ENCODE data around the gene PRKCE.

The PRKCE gene

GRCh38 chr2:45781464-45781811 is 130.0 kb downstream of the PRKCE start:
- DNase-seq (ENCODE audit: low read depth) = no peak

- no peak for DNase-seq (ENCODE audit: low read depth)
Observed at GRCh38 chr2:45782436-45782835, 131.0 kb downstream of the PRKCE start.

DNA sequence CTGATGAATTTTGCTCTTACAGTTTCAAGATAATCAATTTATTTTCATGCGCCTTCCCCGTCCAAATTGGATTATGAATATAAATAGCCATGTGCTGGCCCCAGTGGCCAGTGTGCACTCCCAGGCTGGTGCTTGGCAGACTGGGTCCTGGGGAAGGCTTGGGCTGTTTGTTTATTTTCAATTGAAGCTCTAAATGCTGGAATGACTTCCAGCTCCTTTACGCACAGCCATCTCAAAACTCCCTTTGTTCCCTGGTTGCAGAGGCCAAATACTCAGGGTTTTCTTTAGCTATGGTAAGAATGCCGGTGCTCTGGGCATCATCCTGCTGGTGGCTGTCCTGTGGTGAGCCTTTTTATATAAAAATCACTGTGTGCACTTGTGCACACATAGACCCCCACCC is 131.5 kb downstream of the PRKCE start:
- DNase-seq (ENCODE audit: low read depth) = no peak

DNA sequence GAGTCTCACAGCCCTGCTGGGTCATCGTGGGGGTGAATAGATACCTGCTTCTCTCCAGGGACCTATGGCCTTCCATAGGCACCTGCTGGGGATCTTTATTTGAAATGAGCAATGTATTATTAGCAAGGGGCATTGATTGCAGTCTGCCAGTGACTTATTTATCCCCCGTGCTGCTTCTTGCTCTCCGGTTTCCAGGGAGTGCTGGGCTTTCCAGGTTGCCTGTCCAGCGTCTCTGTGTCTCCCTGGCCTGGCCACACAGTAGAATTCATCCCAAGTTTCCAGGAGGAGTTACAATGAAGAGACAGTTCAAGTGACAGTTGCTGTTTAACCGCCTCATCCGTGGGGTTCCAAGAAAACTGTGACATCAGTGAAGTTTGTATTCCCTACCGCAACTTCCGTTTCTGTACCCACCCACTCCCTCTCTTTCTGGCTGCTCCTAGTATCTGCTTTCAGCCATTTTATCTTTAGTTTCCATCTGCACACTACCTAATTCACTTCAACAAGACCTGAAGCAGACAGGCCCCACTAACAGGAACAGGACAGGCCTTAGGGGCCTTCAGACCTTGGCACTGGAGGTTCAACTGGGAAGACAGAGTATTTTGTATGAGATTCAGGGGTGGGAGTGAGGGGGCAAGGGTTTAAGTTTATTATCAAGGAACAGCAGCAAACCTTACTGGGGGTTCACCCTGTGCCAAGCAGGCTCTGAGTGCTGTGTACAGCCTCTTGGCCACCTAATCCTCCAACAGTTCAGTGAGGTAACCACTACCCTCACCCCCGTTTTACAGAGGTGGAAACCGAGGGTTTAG is 134.8 kb downstream of the PRKCE start:
- DNase-seq (ENCODE audit: low read depth) = no peak

GRCh38 chr2:45786836-45787357 is 135.4 kb downstream of the PRKCE start:
- no peak for DNase-seq (ENCODE audit: low read depth)

DNA sequence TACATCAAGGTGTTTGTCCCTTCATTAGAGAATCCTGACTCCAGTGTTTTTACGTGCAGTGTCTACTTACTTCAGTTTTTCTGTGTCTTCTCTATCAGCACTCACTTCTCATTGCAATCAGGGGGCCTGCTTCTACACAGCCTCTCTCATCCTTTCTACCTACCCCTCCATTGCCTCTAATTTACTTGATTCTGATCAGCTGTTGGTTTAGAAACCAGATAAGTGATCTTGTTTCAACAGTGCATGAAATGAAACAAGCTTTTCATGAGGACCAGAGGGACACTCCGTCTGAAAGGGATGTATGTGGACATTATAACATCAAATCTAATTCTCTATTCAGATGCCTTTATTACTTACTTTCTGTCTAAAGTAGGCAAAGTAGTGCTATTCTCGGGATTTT is 136.9 kb downstream of the PRKCE start:
- DNase-seq (ENCODE audit: low read depth) = no peak

- DNase-seq (ENCODE audit: low read depth) = no peak
Observed at GRCh38 chr2:45789317-45789716, 137.8 kb downstream of the PRKCE start.

DNA sequence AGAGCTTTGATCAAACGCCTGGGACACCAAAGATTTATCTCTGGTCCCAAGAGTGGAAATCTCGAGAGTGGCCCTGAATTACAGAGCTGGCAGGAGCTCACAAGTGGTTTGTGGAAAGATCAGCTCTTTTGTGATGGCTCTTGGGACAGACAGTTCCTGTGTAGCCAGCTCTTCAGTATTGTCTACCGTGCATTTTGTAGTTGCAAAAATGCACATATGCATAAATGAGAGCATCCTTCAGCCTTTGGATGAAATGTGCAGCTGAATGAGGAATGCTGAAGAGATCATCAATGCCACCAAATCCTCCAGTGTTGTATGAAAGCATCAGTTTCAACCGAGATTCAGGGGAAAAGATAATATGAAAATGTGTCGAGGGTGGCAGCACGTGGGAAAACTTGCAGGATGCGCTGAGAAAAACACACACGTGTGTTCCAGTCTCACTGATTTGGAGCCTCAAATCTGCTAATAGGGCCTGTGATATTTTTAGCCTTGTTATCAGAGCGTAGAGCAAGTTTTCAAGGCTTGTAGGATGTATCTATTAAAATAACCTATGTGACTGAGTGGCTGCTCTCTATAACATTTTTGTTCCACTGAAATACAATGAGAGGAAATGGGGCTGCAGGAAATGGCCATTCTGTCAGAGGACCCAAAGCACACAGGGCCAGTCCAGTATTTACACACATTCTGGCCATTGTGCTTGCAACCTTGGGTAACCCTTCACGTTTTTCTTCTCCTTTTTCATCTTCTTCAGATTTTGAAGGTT is 138.7 kb downstream of the PRKCE start:
- no peak for DNase-seq (ENCODE audit: low read depth)

DNA sequence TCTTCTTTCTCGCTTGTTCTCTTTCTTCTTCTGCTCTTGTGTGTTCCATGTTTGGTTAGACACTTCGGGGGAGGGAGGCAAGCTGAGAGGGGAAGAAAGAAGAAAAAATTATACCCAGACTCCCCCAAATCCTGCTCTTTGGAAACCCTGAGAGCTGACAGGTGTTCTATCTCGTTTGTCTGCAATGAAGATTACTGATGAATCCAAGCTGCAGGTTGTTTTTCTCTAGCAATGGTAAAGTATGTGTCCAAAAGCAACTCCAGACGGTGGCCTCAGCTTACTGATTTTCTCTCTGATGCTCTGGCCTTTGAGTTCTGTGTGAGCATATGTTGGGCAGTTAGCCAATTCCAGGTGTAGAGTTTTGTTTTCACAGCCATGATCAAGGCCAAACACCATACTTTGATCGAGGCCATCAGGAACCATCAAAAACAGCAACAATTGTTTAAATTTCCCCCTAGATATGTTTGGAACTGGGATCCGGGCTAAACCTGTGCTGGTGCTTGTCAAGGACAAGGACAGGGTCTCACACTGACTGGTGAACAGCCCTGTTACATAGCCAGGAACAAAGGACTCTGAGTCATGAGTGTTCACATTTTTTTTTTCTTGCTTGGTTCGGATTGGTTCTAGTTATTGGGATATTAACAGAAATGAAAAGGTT is 142.0 kb downstream of the PRKCE start:
- no peak for DNase-seq (ENCODE audit: low read depth)

DNA sequence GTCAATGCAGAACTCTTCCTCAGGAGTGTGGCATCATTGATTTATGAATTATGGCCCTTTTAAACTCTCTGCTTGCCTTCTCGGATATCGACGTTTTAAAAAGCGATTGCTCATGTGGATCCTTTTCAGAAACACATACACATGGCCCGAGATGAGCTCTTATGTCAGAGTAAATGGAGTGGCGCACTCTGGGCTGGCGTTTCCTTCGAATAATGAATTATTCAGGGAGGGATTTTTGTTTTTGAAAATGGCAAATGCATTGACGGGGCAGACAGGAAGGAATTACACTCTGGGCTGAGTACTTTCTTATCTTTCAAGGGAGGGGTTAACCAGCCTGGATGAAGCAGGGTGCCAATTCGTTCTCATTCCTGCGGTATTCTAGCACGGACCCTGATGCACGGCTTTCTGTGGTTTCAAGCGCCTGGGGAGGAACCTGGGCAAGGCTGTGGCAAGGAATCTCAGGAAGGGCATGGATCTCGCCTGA is 142.7 kb downstream of the PRKCE start:
- DNase-seq (ENCODE audit: low read depth) = peak; percentile 68

DNA sequence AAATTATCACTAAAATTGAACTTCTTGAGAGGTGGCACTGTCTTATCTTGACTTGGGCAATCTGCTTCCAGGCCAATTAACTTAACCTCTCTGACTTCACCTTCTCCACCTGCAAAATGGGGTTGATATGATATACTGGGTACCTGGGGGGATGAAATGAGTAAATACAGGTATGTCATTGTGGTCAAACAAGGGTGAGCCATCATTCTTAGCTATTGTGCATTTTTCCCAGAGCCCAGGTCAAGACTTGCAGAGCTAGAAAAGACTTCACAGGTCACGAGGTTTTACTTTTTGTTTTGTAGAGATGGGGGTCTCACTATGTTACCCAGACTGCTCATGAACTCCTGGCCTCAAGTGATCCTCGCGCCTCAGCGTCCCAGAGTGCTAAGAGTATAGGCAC is 145.0 kb downstream of the PRKCE start:
- DNase-seq (ENCODE audit: low read depth) = no peak

DNA sequence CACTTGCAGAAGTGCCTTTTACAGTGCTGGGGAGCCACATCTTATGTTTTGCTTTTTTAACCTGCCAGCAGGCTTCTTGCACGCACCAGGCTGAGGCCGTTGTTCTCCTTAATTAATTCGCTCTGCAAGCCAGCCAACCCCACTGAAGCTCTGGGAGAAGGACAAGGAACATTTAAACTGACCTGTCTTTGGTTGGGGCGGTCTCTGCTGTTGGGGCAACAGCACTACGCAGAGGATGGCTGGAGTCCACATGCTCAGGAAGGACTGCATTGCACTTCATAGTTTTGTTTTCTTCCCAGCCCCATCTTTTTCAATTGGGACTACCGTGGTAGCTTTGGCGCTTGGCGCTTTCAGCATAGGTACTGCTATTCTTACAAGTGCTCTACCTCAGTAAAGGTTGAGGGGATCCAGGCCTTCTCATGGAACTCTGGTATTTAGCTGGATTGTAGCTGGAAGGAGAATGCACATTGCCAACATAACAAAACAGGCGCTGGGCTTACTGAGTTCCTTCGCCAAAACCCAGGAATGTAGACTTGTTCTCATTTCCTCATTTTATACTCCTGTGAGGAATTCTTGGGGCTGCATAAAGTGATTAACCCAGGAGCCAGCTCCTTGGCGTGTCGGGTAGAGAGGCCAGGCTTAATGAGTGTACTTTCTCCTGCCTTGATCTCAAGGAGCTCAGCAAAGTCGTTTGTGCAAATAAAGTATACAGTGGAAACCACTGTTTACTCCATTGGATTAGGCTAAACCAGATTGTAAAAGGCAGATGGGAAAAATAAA is 146.2 kb downstream of the PRKCE start:
- no peak for DNase-seq (ENCODE audit: low read depth)

GRCh38 chr2:45799679-45800381 is 148.4 kb downstream of the PRKCE start:
- DNase-seq (ENCODE audit: low read depth) = no peak

DNA sequence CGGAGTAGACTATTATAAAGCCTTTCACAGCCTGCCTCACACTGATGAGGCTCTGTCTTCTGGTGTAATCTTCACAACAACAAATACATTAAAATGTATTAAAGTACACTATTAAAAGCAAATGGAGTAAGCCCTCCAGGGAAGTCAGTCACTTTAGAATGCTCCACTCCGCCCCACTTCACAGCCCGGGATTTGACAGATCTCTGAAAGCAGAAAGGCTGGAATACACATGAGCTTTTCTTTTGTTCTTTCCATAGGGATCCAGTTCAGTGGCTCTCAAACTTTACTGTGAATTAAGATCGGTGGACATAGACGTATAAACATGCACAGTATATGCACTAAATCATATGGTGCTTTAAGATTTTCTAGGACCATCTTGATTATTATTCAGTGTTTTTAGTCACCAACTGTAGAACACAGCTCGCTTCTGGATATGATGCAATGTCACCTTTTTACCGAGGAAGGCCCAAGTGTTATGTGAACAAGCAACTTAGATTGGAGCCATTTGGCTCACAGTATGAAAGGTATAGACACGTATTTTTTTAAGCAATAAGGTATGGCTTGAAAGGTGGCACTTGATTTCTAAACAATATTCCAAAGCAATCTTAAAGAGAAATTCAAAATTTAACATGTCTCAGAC is 151.1 kb downstream of the PRKCE start:
- DNase-seq (ENCODE audit: low read depth) = no peak

GRCh38 chr2:45804987-45805755 is 153.7 kb downstream of the PRKCE start:
- no peak for DNase-seq (ENCODE audit: low read depth)

- no peak for DNase-seq (ENCODE audit: low read depth)
Observed at GRCh38 chr2:45806563-45807358, 155.3 kb downstream of the PRKCE start.

DNA sequence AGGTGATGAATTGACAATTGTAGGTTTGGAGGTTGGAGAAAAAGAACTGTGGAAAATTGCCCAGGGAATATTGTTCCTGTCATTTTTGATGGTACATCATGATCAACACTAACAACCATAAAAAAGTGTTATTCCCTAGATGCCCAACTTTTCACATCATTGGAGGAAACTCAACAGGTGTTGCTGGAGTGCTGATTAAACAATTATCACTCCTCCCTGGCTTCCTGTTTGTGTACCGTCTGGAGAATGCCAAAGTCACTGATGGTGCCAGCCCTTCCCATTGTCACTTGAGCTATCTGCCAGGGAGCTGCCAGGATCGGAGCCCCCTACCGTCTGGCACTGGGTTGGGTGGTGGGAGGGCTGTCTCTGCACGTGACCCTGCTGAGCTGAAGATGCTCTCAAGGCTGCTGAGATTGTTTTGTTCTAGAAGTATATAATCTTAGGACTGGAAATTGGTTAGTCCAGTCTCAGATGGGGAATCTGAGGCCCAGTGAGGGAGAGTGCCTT is 156.9 kb downstream of the PRKCE start:
- DNase-seq (ENCODE audit: low read depth) = no peak

DNA sequence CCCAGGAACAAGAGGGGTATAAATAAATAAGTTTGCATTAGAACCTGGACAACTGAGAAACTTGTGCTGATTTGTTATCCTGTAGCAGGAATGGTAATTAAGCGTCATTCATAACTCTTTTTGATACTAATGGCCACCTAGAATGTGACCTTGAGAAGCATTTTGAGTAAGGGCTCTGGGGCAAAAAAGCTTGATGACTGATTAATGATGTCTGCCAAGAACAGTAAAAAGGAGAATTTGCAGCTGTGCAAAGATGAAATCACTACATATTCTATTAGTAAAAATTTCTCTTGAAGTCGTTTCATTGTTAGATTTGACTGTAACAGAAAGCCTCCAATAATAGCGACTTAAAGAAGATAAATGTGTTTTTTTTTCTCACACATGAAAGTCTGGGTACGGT is 157.7 kb downstream of the PRKCE start:
- DNase-seq (ENCODE audit: low read depth) = no peak

DNA sequence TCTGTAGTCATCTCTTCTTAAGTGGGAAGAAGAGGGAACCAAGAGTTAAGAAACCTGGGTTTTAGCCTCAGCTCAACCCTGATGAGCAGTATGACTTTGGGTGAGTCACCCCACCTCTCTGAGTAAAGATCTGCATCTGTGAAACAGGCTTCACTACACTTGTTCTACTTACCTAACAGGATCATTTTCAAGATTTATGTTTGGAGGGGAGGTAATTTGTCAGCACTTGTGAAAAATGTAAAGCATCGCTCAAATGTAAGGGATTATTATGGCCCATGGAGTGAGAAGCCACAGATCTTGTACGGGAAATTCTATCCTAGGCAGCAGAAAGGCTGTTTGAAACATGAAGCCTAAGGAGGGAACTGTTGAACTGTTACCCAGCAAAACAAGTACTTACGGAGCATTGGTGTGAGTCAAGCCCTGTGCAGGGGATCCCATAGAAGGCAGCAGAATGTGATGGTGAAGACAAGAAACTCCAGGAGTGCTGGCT is 160.6 kb downstream of the PRKCE start:
- DNase-seq (ENCODE audit: low read depth) = peak; percentile 73

Data from amniotic epithelial cell (primary cell).